ENCODE data around the gene TMPRSS9.

TMPRSS9 gene

GRCh38 chr19:2359992-2360685, at the start of gene TMPRSS9:
TSS of gene TMPRSS9 (plus strand) at chr19:2360265. CDS start at chr19:2389786, 29,521 bp downstream.
- DNase-seq (ENCODE audit: low spot score) = no peak

- no peak for DNase-seq (ENCODE audit: low spot score)
Observed at GRCh38 chr19:2311093-2311492, 49.0 kb upstream of the TMPRSS9 start.

GRCh38 chr19:2312820-2313501, 47.1 kb upstream of the TMPRSS9 start:
- DNase-seq (ENCODE audit: low spot score) = no peak

DNA sequence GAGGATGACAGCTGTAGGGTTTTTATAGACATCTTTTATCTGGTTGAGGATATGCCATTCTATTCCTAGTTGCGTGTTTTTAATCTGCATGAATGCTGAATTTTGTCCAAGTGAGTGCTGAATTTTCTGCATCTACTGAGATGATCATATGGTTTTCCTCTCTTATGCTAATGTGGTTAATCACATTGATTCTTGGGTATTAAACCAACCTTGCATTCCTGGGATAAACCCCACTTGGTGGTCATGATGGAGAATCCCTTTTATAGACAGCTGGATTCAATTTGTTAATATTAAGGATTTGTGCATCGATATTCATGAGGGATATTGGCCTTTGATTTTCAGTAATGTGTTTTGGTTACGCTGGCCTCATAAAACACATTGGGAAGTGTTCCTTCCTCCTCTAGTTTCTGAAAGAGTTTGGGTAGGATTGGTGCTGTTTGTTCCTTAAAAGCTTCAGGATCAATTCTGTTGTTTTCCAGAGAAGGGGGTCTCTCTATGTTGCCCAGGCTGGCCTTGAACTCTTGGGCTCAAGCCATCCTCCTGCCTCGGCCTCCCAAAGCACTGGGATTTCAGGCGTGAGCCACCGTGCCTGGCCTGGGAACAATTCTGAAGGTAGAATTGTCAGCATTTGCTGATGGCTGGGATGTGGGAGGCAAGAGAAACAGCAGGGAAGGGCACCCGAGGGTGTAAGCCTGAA, 44.8 kb upstream of the TMPRSS9 start:
- DNase-seq (ENCODE audit: low spot score) = no peak

DNA sequence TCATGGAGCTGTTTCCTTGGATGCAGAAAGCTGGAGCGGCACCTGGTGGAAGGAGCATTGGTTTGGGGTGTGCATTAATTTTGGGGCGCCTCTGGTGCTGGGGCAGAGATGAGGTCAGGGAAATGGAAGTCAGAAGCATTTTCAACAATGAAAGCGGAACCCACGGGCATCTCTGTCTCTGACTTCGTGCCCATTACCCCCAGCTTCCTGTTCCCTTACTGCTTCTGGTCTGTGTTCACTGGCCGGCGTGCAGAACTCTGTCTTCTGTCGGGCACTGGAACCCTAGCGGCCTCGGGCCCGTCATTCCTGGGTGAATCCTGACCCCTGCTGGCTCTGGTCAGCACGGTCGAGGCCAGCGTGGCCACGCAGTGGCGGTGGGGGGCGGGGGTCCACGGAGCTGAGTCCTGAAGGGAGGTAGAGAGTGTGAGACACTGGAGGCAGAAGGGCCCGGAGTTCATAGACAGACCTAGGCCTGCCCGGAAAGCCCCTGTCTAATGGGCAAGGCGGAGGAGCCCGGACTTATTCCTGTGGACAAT, 44.2 kb upstream of the TMPRSS9 start:
- DNase-seq (ENCODE audit: low spot score) = peak; percentile 57

DNA sequence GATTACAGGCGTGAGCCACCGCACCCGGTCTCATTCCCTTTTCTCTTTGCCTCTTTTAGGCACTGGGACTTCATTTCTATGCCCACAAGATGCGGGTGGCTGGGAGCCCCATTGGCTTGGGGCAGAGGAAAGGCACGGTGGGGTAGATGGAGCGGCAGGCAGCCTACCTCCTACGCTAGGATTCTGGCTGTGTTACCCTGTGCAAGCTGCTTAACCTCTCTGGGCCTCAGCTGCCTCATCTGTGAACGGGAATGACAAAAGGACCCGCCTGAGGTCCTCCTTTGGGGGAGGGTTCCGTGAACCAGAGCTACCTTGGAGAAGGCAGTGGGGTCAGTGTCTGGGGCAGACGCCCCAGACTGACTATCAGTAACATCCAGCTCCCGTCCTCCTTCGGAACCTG, 42.8 kb upstream of the TMPRSS9 start:
- no peak for DNase-seq (ENCODE audit: low spot score)

DNA sequence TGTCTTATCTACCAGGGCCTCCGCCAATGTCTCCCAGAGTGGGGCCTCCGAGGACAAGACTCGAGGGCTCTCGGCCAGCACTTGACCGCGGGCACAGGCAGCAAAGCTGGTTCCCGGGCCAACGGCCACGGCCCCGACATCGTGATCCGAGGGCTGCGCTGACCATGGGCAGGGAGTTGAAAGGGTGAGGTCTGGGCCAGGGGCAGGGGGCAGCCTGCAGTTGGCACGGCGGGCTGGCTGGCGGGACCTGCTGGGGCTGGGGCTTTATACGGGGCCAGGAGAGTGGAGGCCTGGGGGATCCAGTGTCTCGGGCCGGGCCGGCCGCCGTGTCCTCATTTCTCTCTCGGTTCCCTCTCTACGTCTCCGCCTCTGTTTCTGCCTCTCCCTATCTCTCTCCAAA, 42.3 kb upstream of the TMPRSS9 start:
- no peak for DNase-seq (ENCODE audit: low spot score)

GRCh38 chr19:2318923-2319322, 41.1 kb upstream of the TMPRSS9 start:
- DNase-seq (ENCODE audit: low spot score) = no peak

GRCh38 chr19:2319551-2319950, 40.5 kb upstream of the TMPRSS9 start:
- no peak for DNase-seq (ENCODE audit: low spot score)

DNA sequence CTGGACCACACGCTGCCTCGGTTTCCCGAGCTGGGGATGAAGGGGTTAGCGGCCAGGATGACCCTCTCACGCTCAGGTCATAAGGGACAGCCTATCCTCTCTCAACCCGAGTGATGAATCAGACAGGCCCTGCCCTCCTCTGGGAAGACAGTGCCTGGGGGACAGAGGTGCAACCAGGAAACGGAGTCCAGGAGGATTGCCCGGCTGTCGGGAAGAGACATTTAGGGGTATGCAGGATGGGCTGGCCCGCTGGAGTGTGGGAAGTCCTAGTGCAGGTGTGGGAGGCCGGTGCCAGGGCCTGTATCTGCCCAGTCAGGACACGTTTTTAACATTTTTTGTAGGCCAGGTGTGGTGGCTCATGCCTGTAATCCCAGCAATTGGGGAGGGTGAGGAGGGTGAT, 40.0 kb upstream of the TMPRSS9 start:
- no peak for DNase-seq (ENCODE audit: low spot score)

GRCh38 chr19:2320939-2321338, 39.1 kb upstream of the TMPRSS9 start:
- DNase-seq (ENCODE audit: low spot score) = no peak

- DNase-seq (ENCODE audit: low spot score) = no peak
Observed at GRCh38 chr19:2321565-2322283, 38.3 kb upstream of the TMPRSS9 start.

DNA sequence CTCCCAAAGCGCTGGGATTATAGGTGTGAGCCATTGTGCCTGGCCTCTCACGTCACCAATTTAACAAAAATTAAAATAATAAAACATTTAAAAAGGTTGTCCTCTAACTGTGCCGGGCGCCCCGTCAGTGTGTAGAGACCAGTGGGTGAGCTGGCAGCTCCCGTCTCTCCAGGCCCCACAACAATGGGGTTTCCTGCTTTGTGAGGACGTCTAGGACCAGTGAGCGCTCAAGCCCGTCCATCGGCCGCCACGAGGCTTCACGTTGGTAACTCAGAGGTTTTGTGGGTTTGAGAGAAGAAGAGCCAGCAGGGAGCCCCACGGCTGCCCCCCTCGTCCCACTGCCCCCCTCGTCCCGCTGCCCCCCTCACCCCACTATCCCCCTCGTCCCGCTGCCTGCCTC, 36.4 kb upstream of the TMPRSS9 start:
- no peak for DNase-seq (ENCODE audit: low spot score)

DNA sequence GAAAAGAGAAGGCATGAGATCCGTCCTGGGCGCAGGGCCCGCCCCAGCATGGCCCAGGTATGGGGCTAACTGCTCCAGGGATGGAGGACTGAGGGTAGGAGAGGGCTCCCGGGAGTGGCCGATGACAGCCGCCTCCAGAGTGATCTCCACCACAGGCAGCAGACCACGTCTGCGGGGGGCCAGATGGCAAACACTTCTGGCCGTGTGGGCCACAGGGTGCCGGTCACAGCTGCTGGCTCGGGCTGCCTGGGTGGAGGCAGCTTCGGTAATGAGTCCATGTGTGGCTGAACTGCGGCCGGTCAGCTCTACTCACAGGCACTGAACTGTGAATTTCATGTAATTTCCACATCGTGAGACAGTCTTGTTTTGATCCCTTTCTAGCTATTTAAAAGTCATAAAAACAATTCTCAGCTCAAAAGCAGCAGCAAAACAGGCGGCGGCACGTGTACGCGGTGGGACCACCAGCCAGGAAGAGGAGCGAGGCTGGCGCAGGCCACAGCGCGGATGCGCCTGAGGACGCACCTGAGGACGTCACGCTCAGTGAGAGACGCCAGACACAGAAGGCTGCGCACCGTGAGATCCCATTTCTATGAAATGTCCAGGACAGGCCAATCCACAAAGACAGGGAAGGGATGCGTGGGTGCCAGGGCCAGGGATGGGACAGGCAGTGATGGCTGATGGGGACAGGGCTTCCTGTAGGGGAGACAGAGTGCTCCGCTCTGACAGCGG, 35.7 kb upstream of the TMPRSS9 start:
- DNase-seq (ENCODE audit: low spot score) = no peak

GRCh38 chr19:2325281-2326046, 34.6 kb upstream of the TMPRSS9 start:
- no peak for DNase-seq (ENCODE audit: low spot score)

DNA sequence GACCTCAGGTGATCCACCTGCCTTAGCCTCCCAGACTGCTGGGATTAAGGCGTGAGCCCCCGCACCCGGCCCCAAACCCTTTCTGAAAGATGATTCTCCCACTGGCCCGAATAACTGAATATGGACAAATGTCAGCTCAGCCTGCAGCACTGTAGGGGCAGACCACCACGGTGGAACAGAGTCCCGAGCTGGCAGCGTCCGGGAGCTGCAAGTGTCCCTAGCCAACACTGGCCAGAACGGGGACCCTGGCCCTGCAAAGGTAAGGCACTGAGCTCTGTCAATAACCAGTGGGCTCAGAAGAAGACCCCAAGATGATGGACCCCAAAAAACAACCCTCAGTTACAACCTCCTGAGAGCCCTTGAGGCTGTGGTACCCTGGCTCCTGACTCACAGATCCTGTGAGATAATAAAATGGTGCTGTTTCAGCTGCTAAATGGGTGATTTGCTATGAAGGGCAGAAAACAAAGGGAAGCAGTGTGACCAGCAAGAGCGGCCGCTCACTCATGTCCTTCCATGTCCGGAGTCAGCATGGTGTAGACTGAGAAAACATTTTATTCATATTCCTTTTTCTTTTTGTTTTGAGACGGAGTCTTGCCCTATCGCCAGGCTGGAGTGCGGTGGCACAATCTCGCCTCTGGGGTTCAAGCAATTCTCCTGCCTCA, 33.2 kb upstream of the TMPRSS9 start:
- DNase-seq (ENCODE audit: low spot score) = no peak

- DNase-seq (ENCODE audit: low spot score) = peak; percentile 75
Observed at GRCh38 chr19:2327773-2328400, 32.2 kb upstream of the TMPRSS9 start.

DNA sequence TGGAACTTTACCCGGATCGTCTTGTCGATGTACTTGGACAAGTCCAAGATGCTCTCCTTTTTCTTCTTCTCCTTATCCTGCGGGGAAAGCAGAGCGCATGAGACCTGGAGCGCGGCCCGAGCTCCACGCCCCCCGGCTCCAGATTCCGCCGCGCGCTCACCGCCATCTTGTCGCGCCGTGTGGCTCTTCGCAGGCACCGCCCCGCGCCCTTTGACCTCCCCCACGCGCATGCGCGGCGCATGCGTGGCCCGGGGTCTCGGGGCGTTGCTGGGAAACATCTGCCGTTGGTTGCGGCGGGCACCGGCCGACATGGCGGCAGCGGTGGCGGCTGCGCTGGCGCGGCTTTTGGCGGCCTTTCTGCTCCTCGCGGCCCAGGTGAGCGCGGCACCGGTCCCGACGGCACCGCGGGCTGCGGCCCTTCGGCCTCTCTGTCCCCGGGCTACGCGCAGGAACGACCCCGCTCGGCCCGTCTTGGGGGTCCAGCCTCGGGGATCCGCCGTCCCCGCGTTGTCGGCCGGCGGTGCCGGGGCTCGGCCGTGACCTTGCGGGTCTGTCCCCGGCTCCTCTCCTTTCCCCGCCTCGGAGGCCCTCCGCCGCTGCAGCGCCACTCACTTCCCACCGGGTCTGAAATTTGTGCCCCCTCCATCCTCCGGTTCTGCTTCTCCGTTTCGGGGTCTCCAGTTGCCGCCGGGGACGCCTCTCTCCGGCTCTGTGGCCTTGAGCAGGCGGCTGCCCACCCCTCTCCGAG, 31.5 kb upstream of the TMPRSS9 start, which contains the start of the genes LSM7 and SPPL2B:
Gene LSM7, minus strand, starts transcription at position 186 of the 748 bp plus-strand sequence. Its CDS starts 20 bp downstream, at position 166.
Gene SPPL2B, plus strand, starts transcription at position 284 of the 748 bp plus-strand sequence. Its CDS starts 26 bp downstream, at position 310.
- peak; percentile 99 for DNase-seq (ENCODE audit: low spot score)

GRCh38 chr19:2329149-2329478, 31.0 kb upstream of the TMPRSS9 start:
- DNase-seq (ENCODE audit: low spot score) = no peak

Data from AG08395 (cell line).